GM18505 (cell line): ENCODE results near the gene BZW1.

Source experiments
- ATAC-seq: cut with Tn5 transposase; IDR thresholded peaks from one replicate; pipeline ENCODE4 v1.9.1; 2021; ENCODE audit not compliant: unreplicated experiment
- POLR2A ChIP-seq: IDR thresholded peaks from 4 replicates; pipeline ENCODE4 v1.6.1; 2011; ENCODE audit warnings: borderline replicate concordance; ENCODE audit not compliant: insufficient read depth, insufficient read length; ENCODE audit errors: extremely low read depth

Gene BZW1

GRCh38 chr2:200863782-200864175 lies 52.1 kb downstream of the BZW1 start:
- no peak for ATAC-seq
- TF ChIP-seq POLR2A = no peak

DNA sequence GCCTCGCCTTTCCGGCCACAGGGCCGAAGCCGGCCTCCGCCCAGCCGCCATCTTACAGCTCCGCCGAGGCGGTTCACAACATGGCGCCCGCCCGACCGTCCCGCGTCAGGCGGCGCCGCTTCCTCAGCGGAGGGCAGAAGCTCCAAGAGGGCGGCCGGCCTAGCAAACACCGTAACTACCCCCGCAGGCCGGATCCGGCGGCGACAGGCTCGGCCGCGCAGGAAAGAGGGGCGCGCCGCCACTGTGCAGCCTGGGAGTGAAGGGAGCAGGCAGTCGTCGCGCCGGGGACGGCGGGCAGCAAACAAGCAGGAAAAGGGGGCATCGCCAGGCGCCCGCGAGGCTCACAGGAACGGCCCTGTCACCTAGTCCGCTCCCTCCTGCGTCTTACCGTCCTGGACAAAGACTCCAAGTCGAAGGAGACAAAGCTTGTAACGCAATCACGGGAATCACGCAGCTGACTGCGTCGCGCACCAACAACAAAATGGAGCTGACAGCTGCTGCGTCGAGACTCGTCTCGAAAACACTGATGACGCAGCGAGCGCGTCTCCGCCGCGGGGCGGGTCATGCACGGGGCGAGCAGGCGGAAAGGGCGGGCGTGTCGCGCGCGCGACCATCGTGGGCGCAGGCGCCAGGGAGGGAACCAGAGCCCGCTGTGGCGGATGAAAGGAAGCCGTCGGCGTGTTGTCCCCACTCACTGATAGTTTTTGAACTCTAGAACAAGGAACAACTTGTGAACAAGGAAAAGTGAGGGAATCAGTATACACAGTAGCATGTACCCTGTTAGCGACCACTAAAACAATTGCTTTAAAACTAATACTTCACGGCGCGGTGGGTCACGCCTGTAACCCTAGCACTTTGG lies 52.7 kb downstream of the BZW1 start, which contains the start of gene CLK1:
CLK1 (minus strand) TSS at position 483 of the 859 bp plus-strand sequence. CDS start 2,796 bp downstream, outside the sequence.
- ATAC-seq = peak; percentile 88

DNA sequence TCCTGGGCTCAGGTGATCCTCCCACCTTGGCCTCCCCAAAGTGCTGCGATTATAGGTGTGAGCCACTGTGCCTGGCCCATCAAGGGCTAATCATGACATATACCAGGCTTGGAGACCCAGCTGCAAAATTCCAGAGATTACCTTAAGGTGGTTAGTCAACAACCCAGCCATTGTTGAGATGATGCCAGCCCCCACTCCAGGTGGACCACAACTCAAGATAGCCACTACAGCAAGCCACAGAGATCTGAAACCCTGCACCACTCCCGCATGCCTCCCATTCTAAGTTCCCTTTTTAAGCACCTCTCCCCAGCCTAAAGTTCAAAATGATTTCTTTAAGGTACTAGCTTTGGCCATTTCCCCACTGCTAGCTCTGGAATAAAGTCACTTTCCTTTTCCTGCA lies 57.3 kb downstream of the BZW1 start:
- TF ChIP-seq POLR2A = no peak
- ATAC-seq = no peak

More for the DNA sequence above, 52.7 kb downstream of the BZW1 start, which contains the start of gene CLK1:
- peak; percentile 99 for TF ChIP-seq POLR2A

- ATAC-seq = no peak
Observed at GRCh38 chr2:200871151-200871550, 59.4 kb downstream of the BZW1 start.

GRCh38 chr2:200873560-200873959 lies 61.9 kb downstream of the BZW1 start:
- no peak for ATAC-seq
- no peak for TF ChIP-seq POLR2A

More at GRCh38 chr2:200871151-200871550, 59.4 kb downstream of the BZW1 start:
- no peak for TF ChIP-seq POLR2A
